Gastroesophageal sphincter (tissue), 3 donors: Measurements from ENCODE around the gene UGT2B7.
"Not testable (repeated sequence)": the region's sequence is repeated elsewhere in the genome, so short reads cannot be mapped to it uniquely, and the experiment has no call there.

Experiments used
- POLR2A ChIP-seq, 2 donors: fragments of 450-650 bp; IDR thresholded peaks; one replicate each; pipeline ENCODE4 v1.6.1; 2017; ENCODE audit warnings: antibody characterized with exemption in 2 of 2, mild to moderate bottlenecking in 2 of 2, moderate library complexity in 1 of 2
- POLR2AphosphoS5 ChIP-seq: sonication (generic); formaldehyde crosslinking; IDR thresholded peaks from one replicate; pipeline ENCODE4 v1.6.1; 2017; ENCODE audit warnings: antibody characterized with exemption
- TF ChIP-seq, protein P1 (sequence below), 4 experiments: fragments of 200-600 bp in 2 of 4; fragments of 450-650 bp in 2 of 4; sonication (generic) in 1 of 4; IDR thresholded peaks; one replicate each; pipeline ENCODE4 v1.5.1; 2017 to 2019; ENCODE audit warnings: antibody characterized with exemption in 4 of 4, mild to moderate bottlenecking in 2 of 4, moderate library complexity in 2 of 4

DNA sequence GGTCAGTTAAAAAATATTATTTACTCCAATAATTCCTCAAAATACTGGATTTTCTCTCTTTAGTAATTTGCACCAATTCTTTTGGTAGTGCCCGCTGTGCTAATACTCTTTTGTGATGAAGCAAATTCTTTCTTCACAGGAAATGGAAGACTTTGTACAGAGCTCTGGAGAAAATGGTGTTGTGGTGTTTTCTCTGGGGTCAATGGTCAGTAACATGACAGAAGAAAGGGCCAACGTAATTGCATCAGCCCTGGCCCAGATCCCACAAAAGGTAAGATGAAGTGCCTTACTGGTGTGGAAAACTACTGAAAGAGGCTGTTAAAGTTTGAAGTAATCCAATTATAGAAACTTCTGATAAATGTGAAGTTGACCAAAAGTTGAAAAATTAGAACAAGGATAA is 6.4 kb downstream of the UGT2B7 start:
- not testable (repeated sequence) for TF ChIP-seq POLR2AphosphoS5; POLR2A (IDR thresholded peaks at IDR 0.05)
- TF ChIP-seq, protein P1, sequence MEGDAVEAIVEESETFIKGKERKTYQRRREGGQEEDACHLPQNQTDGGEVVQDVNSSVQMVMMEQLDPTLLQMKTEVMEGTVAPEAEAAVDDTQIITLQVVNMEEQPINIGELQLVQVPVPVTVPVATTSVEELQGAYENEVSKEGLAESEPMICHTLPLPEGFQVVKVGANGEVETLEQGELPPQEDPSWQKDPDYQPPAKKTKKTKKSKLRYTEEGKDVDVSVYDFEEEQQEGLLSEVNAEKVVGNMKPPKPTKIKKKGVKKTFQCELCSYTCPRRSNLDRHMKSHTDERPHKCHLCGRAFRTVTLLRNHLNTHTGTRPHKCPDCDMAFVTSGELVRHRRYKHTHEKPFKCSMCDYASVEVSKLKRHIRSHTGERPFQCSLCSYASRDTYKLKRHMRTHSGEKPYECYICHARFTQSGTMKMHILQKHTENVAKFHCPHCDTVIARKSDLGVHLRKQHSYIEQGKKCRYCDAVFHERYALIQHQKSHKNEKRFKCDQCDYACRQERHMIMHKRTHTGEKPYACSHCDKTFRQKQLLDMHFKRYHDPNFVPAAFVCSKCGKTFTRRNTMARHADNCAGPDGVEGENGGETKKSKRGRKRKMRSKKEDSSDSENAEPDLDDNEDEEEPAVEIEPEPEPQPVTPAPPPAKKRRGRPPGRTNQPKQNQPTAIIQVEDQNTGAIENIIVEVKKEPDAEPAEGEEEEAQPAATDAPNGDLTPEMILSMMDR (IDR thresholded peaks at IDR 0.05): not testable (repeated sequence)
